WTC11 (cell line): ENCODE results near the gene SRD5A1. TPM values are rescaled to one million over a fixed set of nuclear protein-coding genes. Genes with fewer than 3 reads are reported as not detected.

Experiments
- ATAC-seq: fragments of 200-7000 bp; cut with Tn5 transposase; 2 replicates; pipeline ENCODE4 v1.10.0; 2021; ENCODE audit warnings: mild to moderate bottlenecking, moderate library complexity
- CTCF ChIA-PET: fragments of 300-600 bp; sonication (Branson Sonifier 250); formaldehyde crosslinking; loops from one replicate; lab custom pipeline; 2021; ENCODE audit warnings: antibody characterized with exemption; lab: Charles Lee
- POLR2A ChIA-PET: fragments of 350-600 bp; sonication (Branson Sonifier 250); formaldehyde crosslinking; loops from one replicate; lab custom pipeline; 2021; ENCODE audit warnings: antibody characterized with exemption; lab: Charles Lee
- DNase-seq: peaks from one replicate; pipeline ENCODE4 v3.0.0; 2021; ENCODE audit warnings: low spot score
- H3K27ac Mint-ChIP-seq: 2 replicates; pipeline ENCODE4 v1.8.0; 2021; ENCODE audit warnings: mixed read lengths
- H3K27me3 Mint-ChIP-seq: 2 replicates; pipeline ENCODE4 v1.8.0; 2021; ENCODE audit warnings: low read depth, mild to moderate bottlenecking, moderate library complexity, mixed read lengths
- H3K36me3 Mint-ChIP-seq: 2 replicates; pipeline ENCODE4 v1.8.0; 2021; ENCODE audit warnings: mixed read lengths
- H3K4me1 Mint-ChIP-seq: 2 replicates; pipeline ENCODE4 v1.8.0; 2022; ENCODE audit warnings: mixed read lengths
- H3K4me3 Mint-ChIP-seq: 2 replicates; pipeline ENCODE4 v1.8.0; 2021; ENCODE audit warnings: mild to moderate bottlenecking, moderate library complexity, mixed read lengths
- H3K9me3 Mint-ChIP-seq: 2 replicates; pipeline ENCODE4 v1.8.0; 2021; ENCODE audit warnings: mixed read lengths
- ATF1 ChIP-seq: sonication (generic); formaldehyde crosslinking; IDR thresholded peaks from 2 replicates; pipeline ENCODE4 v1.8.1; 2023; ENCODE audit warnings: mild to moderate bottlenecking, moderate library complexity, missing genetic modification reagents
- CREB1 ChIP-seq: sonication (generic); formaldehyde crosslinking; IDR thresholded peaks from 2 replicates; pipeline ENCODE4 v1.8.0; 2023; ENCODE audit warnings: mild to moderate bottlenecking, missing genetic modification reagents
- E2F1 ChIP-seq: sonication (generic); formaldehyde crosslinking; IDR thresholded peaks from 2 replicates; pipeline ENCODE4 v1.8.0; 2022; ENCODE audit warnings: mild to moderate bottlenecking, missing genetic modification reagents
- E2F4 ChIP-seq: sonication (generic); formaldehyde crosslinking; IDR thresholded peaks from 2 replicates; pipeline ENCODE4 v1.8.1; 2022; ENCODE audit warnings: low read depth, mild to moderate bottlenecking, moderate library complexity, missing genetic modification reagents, borderline replicate concordance
- E2F5 ChIP-seq: sonication (generic); formaldehyde crosslinking; IDR thresholded peaks from 2 replicates; pipeline ENCODE4 v1.8.1; 2022; ENCODE audit warnings: mild to moderate bottlenecking, moderate library complexity, missing genetic modification reagents
- ELF4 ChIP-seq: sonication (generic); formaldehyde crosslinking; IDR thresholded peaks from 2 replicates; pipeline ENCODE4 v1.8.1; 2022; ENCODE audit warnings: low read depth, mild to moderate bottlenecking, moderate library complexity, missing genetic modification reagents
- ERG ChIP-seq: fragments of 250-450 bp; sonication (Bioruptor Pico); IDR thresholded peaks from 2 replicates; pipeline ENCODE4 v1.8.0; 2021; ENCODE audit warnings: mild to moderate bottlenecking
- ETV6 ChIP-seq: sonication (generic); formaldehyde crosslinking; IDR thresholded peaks from 2 replicates; pipeline ENCODE4 v1.8.1; 2022; ENCODE audit warnings: mild to moderate bottlenecking, missing genetic modification reagents
- FOXP1 ChIP-seq: sonication (generic); formaldehyde crosslinking; IDR thresholded peaks from 2 replicates; pipeline ENCODE4 v1.8.0; 2022; ENCODE audit warnings: missing genetic modification reagents, mild to moderate bottlenecking, moderate library complexity, borderline replicate concordance
- HMGXB4 ChIP-seq: sonication (generic); formaldehyde crosslinking; IDR thresholded peaks from 2 replicates; pipeline ENCODE4 v1.8.1; 2023; ENCODE audit warnings: mild to moderate bottlenecking, moderate library complexity, missing genetic modification reagents
- IRF2 ChIP-seq: sonication (generic); formaldehyde crosslinking; IDR thresholded peaks from 2 replicates; pipeline ENCODE4 v1.8.0; 2022; ENCODE audit warnings: low read depth, missing genetic modification reagents, borderline replicate concordance
- JUN ChIP-seq: sonication (generic); formaldehyde crosslinking; IDR thresholded peaks from 2 replicates; pipeline ENCODE4 v1.8.0; 2023; ENCODE audit warnings: mild to moderate bottlenecking, missing genetic modification reagents
- KAT7 ChIP-seq: sonication (generic); formaldehyde crosslinking; IDR thresholded peaks from 2 replicates; pipeline ENCODE4 v1.8.1; 2023; ENCODE audit warnings: missing genetic modification reagents, mild to moderate bottlenecking, borderline replicate concordance
- NFYB ChIP-seq: sonication (generic); formaldehyde crosslinking; conservative IDR thresholded peaks from 2 replicates; pipeline ENCODE4 v1.8.0; 2022; ENCODE audit warnings: low read depth, missing genetic modification reagents
- NR1H2 ChIP-seq: sonication (generic); formaldehyde crosslinking; IDR thresholded peaks from 2 replicates; pipeline ENCODE4 v1.9.0; 2021; ENCODE audit warnings: mild to moderate bottlenecking, moderate library complexity, missing genetic modification reagents
- NR3C1 ChIP-seq: sonication (generic); formaldehyde crosslinking; conservative IDR thresholded peaks from 2 replicates; pipeline ENCODE4 v1.8.1; 2023; ENCODE audit warnings: low read depth, mild to moderate bottlenecking, missing genetic modification reagents
- RELA ChIP-seq: sonication (generic); formaldehyde crosslinking; IDR thresholded peaks from 2 replicates; pipeline ENCODE4 v1.8.1; 2022; ENCODE audit warnings: missing genetic modification reagents, mild to moderate bottlenecking, borderline replicate concordance
- TP53 ChIP-seq: sonication (generic); formaldehyde crosslinking; IDR thresholded peaks from 2 replicates; pipeline ENCODE4 v1.8.1; 2023; ENCODE audit warnings: mild to moderate bottlenecking, missing genetic modification reagents
- USF1 ChIP-seq: sonication (generic); formaldehyde crosslinking; IDR thresholded peaks from 2 replicates; pipeline ENCODE4 v1.8.0; 2022; ENCODE audit warnings: mild to moderate bottlenecking, missing genetic modification reagents
- ZBTB43 ChIP-seq: sonication (generic); formaldehyde crosslinking; IDR thresholded peaks from 2 replicates; pipeline ENCODE4 v1.8.1; 2023; ENCODE audit warnings: mild to moderate bottlenecking, missing genetic modification reagents
- ZNF317 ChIP-seq: sonication (generic); formaldehyde crosslinking; IDR thresholded peaks from 2 replicates; pipeline ENCODE4 v1.8.1; 2023; ENCODE audit warnings: low read depth, mild to moderate bottlenecking, moderate library complexity, missing genetic modification reagents, borderline replicate concordance
- ZNF425 ChIP-seq: fragments of 250-450 bp; sonication (Bioruptor Pico); conservative IDR thresholded peaks from 2 replicates; pipeline ENCODE4 v1.9.0; 2021; ENCODE audit warnings: mild to moderate bottlenecking
- ZNF671 ChIP-seq: fragments of 250-450 bp; sonication (Bioruptor Pico); IDR thresholded peaks from 2 replicates; pipeline ENCODE4 v1.8.0; 2021; ENCODE audit warnings: mild to moderate bottlenecking
- total RNA-seq: library from RNA; stranded (reverse); gene quantifications from 3 replicates; pipeline ENCODE4 v1.2.3, GENCODE V29; 2021

The SRD5A1 gene
- total RNA-seq, 1 experiment from 2014 or later: 36.9 TPM

- Mint-ChIP-seq H3K27me3 (no peaks in the 10 kb centered on the region), H3K4me1 (peaks cover 16% of the 10 kb centered on the region), H3K4me3 (peak overlapping the region; percentile 94), H3K27ac (peak overlapping the region; percentile 55; the same call in 1 of the 2 replicates), H3K36me3 (peaks cover 43% of the 10 kb centered on the region), H3K9me3 (no peaks in the 10 kb centered on the region)
- DNase-seq: no peak
- POLR2A ChIA-PET: interaction anchor here (1.5 kb wide), 1 partner anchor 114 kb away, joined by 3 read pairs; no protein-coding TSS in a partner anchor
- no peak for TF ChIP-seq RELA (CRISPR knock-in tag)
- TF ChIP-seq E2F5 (CRISPR knock-in tag): no peak
- no peak for TF ChIP-seq ZBTB43
- TF ChIP-seq ERG: no peak
- no peak for TF ChIP-seq ZNF425 (CRISPR knock-in tag)
- TF ChIP-seq ATF1: no peak
- no peak for TF ChIP-seq USF1 (CRISPR knock-in tag)
- TF ChIP-seq TP53 (CRISPR knock-in tag): no peak
- TF ChIP-seq NR3C1: no peak
- TF ChIP-seq NR1H2 (CRISPR knock-in tag): no peak
- no peak for TF ChIP-seq ZNF317 (CRISPR knock-in tag)
- TF ChIP-seq CREB1 (CRISPR knock-in tag): no peak
- TF ChIP-seq IRF2 (CRISPR knock-in tag): no peak
- no peak for ATAC-seq
- CTCF ChIA-PET: no interaction called here
Measured at GRCh38 chr5:6631441-6631840, 1.8 kb upstream of the SRD5A1 start.

- H3K4me3 Mint-ChIP-seq: peak overlapping the region; percentile 94
- no peaks in the 10 kb centered on the region for H3K9me3 Mint-ChIP-seq
- no peak for DNase-seq
- peaks cover 41% of the 10 kb centered on the region for H3K36me3 Mint-ChIP-seq
- peaks cover 16% of the 10 kb centered on the region for H3K4me1 Mint-ChIP-seq
- ATAC-seq: peak; percentile 11
- CTCF ChIA-PET: interaction anchor here (1.0 to 2.1 kb wide), 2 partner anchors 96 to 113 kb away, joined by 5 to 7 read pairs; no protein-coding TSS in a partner anchor
- H3K27ac Mint-ChIP-seq: peak overlapping the region; percentile 86
- H3K27me3 Mint-ChIP-seq: no peaks in the 10 kb centered on the region
- POLR2A ChIA-PET: interaction anchor here (0.6 to 1.1 kb wide), 3 partner anchors 10 to 125 kb away, joined by 3 read pairs; no protein-coding TSS in a partner anchor
- TF ChIP-seq E2F4 (no peak), NFYB (CRISPR knock-in tag) (no peak), FOXP1 (CRISPR knock-in tag) (no peak), ETV6 (CRISPR knock-in tag) (no peak), HMGXB4 (CRISPR knock-in tag) (no peak), KAT7 (CRISPR knock-in tag) (no peak), ELF4 (CRISPR knock-in tag) (no peak), JUN (no peak), ZNF671 (CRISPR knock-in tag) (no peak), ATF1 (no peak), E2F1 (CRISPR knock-in tag) (no peak)
Measured at GRCh38 chr5:6632324-6632887, 834 bp upstream of the SRD5A1 start.
